GM06990 (cell line): ENCODE measurements around the gene CPT1C.

Source experiments
- DNase-seq: peaks from one replicate; pipeline ENCODE4 v3.0.0-alpha.2; 2011; ENCODE audit not compliant: insufficient read length; ENCODE audit errors: extremely low read depth
- H3K27me3 ChIP-seq: replicated peaks from 2 replicates; pipeline ENCODE4 v1.6.0; 2011; ENCODE audit warnings: low read length; ENCODE audit not compliant: control insufficient read depth, insufficient read depth
- H3K36me3 ChIP-seq: 2 replicates; pipeline ENCODE4 v1.5.1; 2011; ENCODE audit warnings: low read length; ENCODE audit not compliant: control insufficient read depth, insufficient read depth
- H3K4me3 ChIP-seq: replicated peaks from 2 replicates; pipeline ENCODE4 v1.5.1; 2011; ENCODE audit warnings: low read depth, mild to moderate bottlenecking, control low read depth, low read length
- TF ChIP-seq, protein P1 (sequence below): IDR thresholded peaks from 2 replicates; pipeline ENCODE4 v1.5.1; 2011; ENCODE audit warnings: low read length, control low read depth, mild to moderate bottlenecking, inconsistent platforms; ENCODE audit not compliant: insufficient read depth, poor library complexity, severe bottlenecking

CPT1C gene

DNA sequence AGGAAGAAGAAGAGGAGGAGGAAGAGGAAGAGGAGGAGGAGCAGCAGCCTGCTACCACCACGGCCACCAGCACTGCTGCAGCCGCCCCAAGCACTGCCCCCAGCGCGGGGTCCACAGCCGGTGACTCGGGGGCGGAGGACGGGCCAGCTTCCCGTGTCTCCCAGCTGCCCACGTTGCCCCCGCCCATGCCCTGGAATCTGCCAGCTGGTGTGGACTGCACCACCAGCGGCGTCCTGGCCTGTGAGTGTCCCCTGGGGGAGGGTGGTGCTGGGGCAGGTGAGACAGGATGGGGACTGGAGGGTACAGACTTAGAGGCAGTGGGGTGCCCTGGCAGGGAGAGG, 37.5 kb upstream of the CPT1C start:
- DNase-seq = no peak
- Histone ChIP-seq H3K27me3 (no peaks in the 10 kb centered on the region), H3K36me3 (peaks cover 46% of the 10 kb centered on the region), H3K4me3 (no peak overlapping the region)
- TF ChIP-seq, protein P1, sequence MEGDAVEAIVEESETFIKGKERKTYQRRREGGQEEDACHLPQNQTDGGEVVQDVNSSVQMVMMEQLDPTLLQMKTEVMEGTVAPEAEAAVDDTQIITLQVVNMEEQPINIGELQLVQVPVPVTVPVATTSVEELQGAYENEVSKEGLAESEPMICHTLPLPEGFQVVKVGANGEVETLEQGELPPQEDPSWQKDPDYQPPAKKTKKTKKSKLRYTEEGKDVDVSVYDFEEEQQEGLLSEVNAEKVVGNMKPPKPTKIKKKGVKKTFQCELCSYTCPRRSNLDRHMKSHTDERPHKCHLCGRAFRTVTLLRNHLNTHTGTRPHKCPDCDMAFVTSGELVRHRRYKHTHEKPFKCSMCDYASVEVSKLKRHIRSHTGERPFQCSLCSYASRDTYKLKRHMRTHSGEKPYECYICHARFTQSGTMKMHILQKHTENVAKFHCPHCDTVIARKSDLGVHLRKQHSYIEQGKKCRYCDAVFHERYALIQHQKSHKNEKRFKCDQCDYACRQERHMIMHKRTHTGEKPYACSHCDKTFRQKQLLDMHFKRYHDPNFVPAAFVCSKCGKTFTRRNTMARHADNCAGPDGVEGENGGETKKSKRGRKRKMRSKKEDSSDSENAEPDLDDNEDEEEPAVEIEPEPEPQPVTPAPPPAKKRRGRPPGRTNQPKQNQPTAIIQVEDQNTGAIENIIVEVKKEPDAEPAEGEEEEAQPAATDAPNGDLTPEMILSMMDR = no peak

- no peaks in the 10 kb centered on the region for H3K27me3 ChIP-seq
- H3K36me3 ChIP-seq = peaks cover 56% of the 10 kb centered on the region
- TF ChIP-seq, protein P1 = no peak
- no peak overlapping the region for H3K4me3 ChIP-seq
- DNase-seq = no peak
Measured at GRCh38 chr19:49654581-49654980, 36.3 kb upstream of the CPT1C start.

- TF ChIP-seq, protein P1 = no peak
- H3K4me3 ChIP-seq = no peak overlapping the region
- H3K27me3 ChIP-seq = no peaks in the 10 kb centered on the region
- H3K36me3 ChIP-seq = peaks cover 54% of the 10 kb centered on the region
- no peak for DNase-seq
Measured at GRCh38 chr19:49655570-49656455, 35.1 kb upstream of the CPT1C start.

DNA sequence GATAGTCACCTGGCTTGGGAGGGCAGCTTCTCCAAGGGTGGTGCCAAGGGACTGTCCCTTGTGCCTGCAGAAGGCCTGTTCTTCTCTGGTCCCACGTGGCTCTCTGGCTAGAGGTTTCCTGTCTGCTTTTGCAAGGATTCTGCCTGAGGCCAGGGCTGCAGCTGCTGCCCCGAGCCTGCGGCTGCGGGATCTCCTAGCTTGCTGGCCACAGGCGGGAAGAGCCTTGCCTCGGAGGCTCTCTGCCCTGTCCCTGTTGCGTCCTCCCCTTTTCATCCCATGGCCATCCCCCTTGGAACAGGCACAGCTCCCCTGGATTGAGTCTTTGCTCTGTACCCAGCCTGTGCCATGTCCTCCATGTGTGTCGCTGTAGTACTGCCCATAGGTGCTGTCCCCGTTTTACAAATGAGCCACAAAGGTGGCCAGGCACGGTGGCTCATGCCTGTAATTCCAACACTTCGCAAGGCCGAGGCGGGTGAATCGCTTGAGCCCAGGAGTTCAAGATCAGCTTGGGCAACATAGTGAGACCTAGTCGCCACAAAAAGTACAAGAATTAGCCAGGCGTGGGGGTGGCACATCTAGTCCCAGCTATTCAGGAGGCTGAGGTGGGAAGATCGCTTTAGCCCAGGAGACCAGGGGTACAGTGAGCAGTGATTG, 34.3 kb upstream of the CPT1C start:
- Histone ChIP-seq H3K4me3 (no peak overlapping the region), H3K36me3 (peaks cover 59% of the 10 kb centered on the region)
- DNase-seq = no peak

DNA sequence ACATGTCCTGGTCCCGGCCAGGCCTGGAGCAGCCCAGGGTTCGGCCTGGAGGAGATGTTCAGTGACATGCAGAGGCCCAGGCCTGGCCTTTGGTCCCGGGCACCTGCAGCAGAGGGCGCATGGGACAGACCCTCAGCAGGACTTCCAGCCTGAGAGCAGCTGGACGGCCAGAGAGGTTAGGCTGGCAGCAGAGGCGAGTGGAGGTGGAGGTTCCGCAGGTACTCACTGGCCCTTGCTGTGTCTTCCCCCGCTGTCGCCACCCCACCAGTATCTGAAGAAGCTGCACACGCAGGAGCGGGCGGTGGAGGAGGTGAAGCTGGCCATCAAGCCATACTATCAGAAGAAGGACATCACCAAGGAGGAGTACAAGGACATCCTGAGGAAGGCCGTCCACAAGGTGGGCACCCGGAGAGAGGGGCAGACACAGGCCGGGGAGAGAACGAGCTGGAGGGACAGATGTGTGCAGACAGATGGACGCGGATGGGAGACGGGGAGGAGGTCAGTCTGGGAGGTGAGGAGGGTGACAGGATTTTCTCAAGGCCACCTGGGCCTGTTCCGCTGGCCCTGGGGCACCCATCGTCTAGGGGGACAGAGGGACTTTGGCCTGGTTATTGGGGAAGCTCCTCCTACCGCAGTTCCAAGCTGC, 33.3 kb upstream of the CPT1C start:
- Histone ChIP-seq H3K36me3 (peaks cover 67% of the 10 kb centered on the region), H3K27me3 (no peaks in the 10 kb centered on the region), H3K4me3 (no peak overlapping the region)
- TF ChIP-seq, protein P1 = no peak
- no peak for DNase-seq

More for the DNA sequence above, 34.3 kb upstream of the CPT1C start:
- TF ChIP-seq, protein P1 = no peak
- no peaks in the 10 kb centered on the region for H3K27me3 ChIP-seq
